ENCODE measurements around the gene SIRT5.

Gene SIRT5

DNA sequence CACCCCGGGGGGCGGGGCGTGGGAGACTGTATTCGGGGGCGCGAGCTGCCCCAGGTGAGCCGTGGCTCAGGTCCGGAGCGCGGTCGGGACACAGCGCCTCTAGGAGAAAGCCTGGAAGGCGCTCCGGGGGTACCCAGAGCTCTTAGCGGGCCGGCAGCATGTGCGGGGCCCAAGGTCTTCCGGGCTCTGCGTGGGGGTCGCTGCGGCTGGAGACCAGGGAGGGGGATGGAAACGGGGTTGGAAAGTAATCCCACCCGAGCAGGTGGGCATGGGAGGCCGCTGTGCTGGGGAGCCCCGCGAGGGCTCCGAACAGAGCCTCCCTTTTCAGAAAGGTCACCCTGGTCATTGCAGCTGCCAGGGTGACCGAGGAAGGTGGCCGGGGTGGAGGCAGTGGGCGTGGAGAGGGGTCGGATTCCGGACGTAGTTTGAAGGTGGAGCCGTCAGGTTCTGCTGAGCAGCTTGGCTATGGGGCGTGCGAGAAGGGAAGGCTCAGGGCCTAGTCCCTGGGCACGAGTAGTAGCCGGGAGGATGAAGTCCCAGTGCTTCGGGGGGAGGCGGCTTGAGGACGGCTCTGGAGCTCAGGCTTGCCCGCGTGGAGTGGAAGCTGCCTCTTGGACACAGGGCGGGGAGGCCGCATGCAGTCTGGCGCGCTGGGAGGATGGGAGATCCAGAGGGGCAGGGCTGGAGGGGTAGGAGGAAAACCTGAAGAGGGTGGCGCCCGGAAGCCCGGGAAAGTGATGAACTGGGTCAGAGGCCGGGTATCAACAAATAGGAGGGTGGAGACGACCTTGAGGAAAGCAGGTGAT, at the start of gene SIRT5:
SIRT5 (plus strand) TSS at position 31 of the 806 bp plus-strand sequence. CDS start 9,510 bp downstream, outside the sequence.
- DNase-seq, result peak; percentile 73 to 86

DNA sequence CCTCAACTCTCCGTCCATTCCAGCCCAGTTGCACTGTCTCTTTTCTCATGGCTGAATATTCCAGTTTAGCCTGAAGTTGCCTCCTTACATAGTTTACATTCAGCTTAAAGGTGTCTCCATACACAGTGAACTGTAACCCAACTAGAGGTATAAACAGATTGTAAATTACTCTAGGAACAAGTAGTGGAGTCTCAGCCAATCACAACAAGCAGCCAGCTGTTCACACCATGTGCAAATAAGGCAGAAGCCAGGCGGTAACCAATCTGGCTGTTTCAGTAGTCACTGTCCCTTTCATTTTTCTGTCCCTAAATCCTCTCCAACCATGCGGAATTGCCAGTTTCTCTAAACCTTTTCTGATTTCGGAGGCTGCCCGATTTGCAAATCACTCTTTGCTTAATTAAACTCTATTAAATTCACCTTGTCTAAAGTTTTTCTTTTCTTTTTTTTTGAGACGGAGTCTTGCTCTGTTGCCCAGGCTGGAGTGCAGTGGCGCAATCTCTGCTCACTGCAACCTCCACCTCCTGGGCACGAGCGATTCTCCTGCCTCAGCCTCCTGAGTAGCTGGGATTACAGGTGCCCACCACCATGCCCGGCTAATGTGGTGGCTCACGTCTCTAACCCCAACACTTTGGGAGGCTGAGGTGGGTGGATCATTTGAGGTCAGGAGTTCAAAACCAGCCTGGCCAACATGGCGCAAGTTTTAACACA, 49.4 kb upstream of the SIRT5 start:
- no peak for DNase-seq

DNA sequence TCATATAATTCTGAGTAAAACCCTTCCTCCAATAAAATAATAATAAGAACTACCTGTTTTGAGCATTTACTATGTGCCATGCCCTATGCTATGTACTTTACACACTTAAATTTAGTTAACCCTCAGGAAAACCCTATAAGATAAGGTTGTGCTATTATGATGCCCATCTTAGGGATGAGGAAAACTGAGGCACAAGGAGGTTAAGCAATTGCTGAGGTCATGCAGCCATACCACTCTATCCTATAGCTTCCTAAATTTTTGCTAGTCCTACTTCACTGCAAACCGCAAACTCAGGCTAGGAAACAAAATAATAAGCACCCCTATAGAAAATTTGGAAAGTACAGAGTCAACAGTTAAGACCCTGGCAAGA, 48.1 kb upstream of the SIRT5 start:
- DNase-seq, result no peak

DNA sequence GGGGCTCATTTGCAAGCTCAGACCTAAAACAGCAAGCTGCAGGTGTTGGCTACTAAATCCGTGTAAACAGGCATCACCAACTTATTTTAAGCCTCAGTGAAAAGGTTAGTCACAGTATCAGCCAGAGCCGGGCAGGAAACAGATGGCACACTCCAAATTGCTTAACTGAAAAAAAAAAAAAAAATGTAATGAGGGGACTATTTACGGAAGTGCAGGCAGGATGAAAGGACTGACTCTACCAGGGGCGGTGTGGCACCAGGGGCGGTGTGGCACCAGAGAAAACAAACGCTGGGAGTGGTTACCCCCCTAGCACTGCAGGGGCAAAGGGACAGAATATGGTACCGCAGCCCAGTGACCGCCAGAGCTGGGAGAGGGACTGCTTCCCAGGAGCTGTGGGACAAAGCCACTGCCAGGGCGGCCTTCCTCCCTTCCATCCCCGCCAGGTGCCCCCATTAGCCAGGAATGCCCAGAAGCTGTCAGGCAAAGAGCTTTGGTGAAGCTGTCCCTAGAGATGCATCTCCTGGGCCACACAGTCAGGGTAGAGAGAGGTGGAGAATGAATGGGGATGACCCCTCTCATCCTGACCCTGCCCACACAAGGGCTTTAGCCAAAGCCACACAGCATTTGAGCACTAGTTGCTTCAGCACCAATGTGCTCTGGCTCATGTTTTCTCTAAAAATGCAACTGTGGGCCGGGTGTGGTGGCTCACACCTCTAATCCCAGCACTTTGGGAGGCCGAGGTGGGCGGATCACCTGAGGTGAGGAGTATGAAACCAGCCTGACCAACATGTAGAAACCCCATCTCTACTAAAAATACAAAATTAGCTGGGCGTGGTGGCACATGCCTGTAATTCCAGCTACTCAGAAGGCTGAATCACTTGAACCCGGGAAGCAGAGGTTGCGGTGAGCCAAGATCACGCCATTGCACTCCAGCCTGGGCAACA, 47.4 kb upstream of the SIRT5 start:
- DNase-seq, result peak in 1 of 2 donors; percentile 99

DNA sequence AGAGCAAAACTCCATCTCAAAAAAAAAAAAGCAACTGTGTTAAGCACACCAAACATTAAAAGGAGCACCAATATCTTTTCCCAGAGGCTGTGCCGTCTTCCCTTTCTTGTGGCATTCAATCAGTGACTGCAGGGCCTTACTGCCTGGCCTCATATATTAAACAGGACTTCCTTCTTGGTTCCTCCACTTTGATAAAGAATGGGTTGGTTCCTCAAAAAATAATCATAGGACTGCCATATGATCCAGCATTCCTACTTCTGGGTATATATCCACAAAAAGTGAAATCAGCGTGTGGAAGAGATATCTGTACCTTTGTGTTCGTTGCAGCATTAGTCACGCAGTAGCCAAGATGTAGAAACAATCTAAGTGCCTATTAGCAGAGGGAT, 46.7 kb upstream of the SIRT5 start:
- DNase-seq, result no peak

- no peak for DNase-seq
Observed at GRCh38 chr6:13528232-13528631, 46.2 kb upstream of the SIRT5 start.

- no peak for DNase-seq
Observed at GRCh38 chr6:13528777-13529343, 45.5 kb upstream of the SIRT5 start.

DNA sequence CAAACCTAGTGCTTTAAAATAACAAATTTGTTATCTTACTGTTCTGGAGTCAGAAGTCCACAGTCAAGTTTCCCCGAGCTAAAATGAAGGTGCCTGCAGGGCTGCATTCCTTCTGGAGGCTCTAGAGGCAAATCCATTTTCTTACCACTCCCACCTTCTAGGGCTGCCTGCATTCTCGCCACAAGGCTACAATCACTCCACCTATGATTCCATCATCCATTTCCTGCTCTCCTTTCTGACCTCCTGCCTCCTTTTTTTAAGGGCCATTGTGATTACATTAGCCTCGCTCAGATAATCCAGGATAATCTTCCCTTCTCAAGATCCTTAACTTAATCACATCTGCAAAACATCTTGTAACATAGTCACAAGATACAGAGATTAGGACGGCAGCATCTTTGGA, 42.4 kb upstream of the SIRT5 start:
- no peak for DNase-seq

GRCh38 chr6:13534536-13534935, 39.9 kb upstream of the SIRT5 start:
- DNase-seq, result no peak

DNA sequence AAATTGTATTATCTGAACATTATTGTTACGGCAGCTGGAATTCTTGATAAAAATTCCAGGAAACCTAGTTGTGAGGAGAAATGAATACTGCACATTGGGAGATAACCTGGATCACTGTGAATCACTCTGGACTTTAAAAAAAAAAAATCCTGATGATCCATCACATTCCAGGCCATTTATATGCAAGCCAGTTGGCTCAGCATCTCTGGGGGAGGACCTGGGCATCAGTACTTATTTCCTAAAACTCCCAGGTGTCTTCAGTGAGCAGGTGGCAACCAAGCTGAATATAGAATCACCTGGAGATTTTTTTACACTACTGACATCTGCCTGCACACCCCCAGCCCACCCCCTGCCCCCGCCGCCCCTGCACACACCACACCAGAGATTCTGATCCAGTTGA, 39.1 kb upstream of the SIRT5 start:
- no peak for DNase-seq

DNA sequence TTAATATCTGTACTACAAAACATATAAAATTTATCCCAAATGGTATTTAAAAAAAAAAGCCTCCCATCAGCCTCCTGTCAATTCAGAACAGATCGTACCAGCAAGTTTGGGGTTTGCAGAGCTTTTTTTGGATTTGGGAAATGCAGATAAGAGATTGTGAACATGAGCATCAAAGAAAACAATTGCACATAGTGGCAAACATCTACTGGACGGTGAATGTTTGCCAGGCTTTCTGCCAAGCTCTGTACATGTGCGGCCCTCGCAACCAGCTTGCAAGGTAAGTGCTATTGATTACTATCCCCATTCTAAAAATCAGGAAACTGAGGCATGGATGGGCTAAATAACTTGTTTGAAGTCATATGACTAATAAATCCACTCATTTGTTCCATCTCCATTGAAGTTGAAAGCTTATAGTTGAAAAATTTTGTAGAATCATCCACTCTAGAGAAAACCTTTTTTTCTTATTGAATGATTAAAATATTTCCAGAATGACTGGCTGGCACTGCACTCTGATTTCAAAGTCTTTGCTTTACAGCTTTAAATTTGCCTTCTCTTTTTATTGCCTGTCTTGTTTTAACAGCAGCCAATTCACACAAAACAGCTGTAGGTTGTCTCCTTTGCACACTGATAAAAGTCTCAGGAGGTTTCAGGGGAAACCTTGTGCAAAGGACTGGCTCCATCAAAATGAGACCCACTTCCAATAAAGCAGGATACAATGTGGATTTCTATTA, 37.4 kb upstream of the SIRT5 start:
- no peak for DNase-seq

GRCh38 chr6:13537527-13537897, 36.9 kb upstream of the SIRT5 start:
- no peak for DNase-seq

DNA sequence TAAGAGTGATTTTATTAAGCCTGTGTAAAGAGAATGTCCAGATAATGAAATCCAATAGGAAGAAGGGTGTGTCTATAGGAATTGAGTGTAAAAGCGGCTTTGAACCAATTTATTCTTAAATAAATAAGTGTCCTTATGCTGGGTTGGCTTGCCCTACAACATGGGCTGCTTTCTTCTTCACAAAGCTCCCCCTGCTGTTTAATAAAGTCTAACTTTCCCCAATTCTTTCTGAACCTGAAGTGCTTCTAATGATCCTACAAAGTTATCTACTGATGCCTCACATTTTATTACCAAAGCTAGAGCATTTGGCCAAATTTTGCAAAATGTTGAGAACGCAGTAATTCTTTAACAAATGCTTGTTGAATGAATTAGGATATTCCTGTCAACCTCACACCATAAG, 36.3 kb upstream of the SIRT5 start:
- DNase-seq, result peak in 1 of 2 donors; percentile 40

DNA sequence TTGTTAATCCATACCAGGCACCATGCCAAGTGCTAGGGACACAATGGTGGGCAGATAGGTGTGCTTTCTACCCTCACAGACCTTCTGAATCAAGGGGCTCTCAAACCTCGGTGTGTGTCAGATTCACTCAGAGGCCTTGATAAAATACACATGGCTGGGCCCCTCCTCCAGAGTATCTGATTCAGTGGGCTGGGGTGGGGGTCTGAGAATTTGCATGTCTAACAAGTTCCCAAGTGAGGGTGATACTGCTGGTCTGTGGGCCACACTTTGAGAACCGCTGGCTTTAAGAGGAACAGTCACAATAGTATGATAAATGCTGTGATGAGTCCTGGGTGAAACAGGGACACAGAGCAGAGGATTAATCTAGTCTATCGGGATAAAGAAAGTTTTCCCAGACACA, 35.8 kb upstream of the SIRT5 start:
- DNase-seq, result no peak

DNA sequence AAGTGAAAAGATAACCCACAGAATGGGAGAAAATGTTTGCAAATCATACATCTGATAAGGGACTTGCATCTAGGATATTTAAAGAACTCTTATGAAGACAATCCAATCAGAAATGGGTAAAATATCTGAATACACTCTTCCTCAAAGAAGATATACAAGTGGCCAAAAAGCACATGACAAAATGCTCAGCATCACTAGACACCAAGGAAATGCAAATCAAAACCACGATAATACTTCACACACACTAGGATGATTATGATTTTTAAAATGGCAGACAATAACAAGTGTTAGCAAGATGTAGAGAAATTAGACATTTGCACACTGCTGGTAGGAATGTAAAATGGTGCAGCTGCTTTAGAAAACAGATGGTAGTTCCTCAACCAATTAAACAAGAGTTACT, 34.8 kb upstream of the SIRT5 start:
- DNase-seq, result no peak

GRCh38 chr6:13541496-13541895, 32.9 kb upstream of the SIRT5 start:
- no peak for DNase-seq

DNA sequence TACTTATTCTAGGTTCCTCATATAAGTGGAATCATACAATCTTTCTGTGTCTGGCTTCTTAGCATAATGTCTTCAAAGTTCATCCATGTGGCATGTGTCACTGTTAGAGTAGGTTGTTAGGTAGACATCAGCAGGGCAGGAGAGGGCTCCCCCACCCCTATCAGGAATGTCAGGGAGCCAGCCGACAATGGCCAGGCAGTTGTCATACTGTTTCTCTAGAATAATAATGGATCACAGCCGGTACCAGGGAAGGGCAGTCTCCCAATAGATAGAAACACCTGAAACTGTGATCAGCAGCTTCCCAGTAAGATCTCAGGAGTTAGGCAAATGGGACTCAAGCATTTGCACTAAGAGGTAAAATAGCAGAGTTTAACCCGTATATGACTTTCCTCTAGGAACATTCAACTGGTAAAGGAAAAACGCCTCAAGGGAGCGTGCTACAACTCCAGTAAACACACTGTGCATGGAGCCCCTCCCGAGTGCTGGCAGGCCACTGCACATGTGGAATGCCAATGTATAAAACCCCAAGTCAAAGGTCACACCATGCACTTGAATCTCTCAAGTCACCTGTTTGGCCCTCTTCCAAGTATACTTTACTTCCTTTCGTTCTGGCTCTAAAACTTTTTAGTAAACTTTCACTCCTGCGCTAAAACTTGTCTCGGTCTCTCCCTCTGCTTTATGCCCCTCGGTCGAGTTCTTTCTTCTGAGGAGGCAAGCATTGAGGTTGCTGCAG, 29.8 kb upstream of the SIRT5 start:
- no peak for DNase-seq

- no peak for DNase-seq
Observed at GRCh38 chr6:13545885-13546284, 28.5 kb upstream of the SIRT5 start.

DNA sequence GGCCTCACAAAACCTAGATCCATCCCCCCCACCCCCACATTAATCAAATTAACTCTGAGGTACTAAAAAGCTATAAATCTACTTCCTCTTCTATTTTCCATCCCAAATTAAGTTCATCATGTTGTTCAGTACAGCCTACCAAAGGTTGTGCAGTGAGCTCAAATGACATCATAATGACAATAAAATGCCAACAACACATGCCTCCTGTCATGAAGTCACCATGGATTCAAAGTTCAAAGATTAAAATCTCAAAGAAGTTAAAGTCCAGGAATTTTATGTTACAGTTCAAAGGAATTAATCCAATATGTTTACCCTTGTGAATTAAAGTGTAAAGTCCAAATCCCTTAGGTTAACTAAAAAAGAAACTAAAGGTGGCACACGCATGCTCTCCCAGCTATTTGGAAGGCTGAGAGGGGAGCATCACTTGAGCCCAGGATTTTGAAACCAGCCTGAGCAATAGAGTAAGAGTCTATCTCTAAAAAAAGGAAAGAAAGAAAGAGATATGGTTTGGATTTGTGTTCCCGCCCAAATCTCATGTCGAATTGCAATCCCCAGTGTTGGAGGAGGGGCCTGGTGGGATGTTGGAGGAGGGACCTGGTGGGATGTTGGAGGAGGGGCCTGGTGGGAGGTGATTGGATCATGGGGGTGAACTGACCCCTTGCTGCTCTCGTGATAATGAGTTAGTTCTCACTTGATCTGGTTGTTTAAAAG, 25.7 kb upstream of the SIRT5 start:
- no peak for DNase-seq

DNA sequence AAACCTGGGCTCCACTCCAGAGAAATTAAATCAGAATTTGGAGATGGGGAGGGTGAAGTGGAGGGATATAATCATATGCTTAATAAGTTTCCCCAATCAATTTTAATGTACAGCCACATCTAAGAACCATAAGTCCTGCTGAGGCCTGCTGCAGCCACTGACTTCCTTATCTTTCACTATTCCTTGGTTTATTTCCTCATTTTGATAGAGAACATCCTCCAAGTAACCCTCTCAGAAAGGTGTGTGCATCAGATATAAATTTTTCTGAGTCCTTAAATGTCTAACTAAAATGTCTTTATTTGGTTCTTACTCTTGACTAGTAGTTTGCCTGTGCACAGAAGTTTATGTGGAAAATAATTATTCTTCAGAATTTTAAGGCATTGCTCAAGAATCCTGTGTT, 23.7 kb upstream of the SIRT5 start:
- peak in 1 of 2 donors; percentile 30 for DNase-seq

DNA sequence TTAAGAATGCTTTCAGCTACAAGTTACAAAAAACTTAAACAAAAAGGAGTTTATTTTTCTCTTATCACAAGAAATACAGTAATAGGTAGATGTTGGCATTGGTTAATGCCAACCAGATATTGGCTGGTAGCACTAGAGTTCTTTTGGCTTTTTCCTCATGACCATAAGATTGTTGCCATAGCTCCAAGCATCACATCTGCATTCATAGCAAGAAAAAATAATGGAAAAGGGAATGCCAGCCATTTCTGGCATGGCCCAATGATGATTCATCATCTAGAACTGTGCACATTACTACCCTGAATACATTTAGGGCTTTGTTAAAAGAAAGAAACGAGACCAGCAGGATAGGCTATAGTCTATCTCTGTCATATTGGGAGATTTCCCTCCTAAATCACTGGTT, 20.8 kb upstream of the SIRT5 start:
- DNase-seq, result no peak

All from bone marrow (tissue), 2 donors.